Progenitor cell of endocrine pancreas (in vitro differentiated cells): ENCODE data around the gene PER2. TPM values are rescaled to one million over a fixed set of nuclear protein-coding genes. Genes with fewer than 3 reads are reported as not detected.
A peak's percentile ranks its signal among the peaks of the same experiment; 100 is the strongest.

Source experiments
- DNase-seq: peaks from one replicate; pipeline ENCODE4 v3.0.0; 2021; ENCODE audit warnings: low spot score; ENCODE audit not compliant: unreplicated experiment
- H3K27ac Mint-ChIP-seq: 2 replicates; pipeline ENCODE4 v1.8.0; 2021; ENCODE audit warnings: mild to moderate bottlenecking, moderate library complexity, mixed read lengths
- H3K27me3 Mint-ChIP-seq: 2 replicates; pipeline ENCODE4 v1.8.0; 2021; ENCODE audit warnings: mixed read lengths
- H3K36me3 Mint-ChIP-seq: 2 replicates; pipeline ENCODE4 v1.8.0; 2022; ENCODE audit warnings: mixed read lengths; ENCODE audit not compliant: insufficient read depth
- H3K4me1 Mint-ChIP-seq: 2 replicates; pipeline ENCODE4 v1.8.0; 2021; ENCODE audit warnings: low read depth, mixed read lengths
- H3K4me3 Mint-ChIP-seq: 2 replicates; pipeline ENCODE4 v1.8.0; 2021; ENCODE audit warnings: low read depth, mild to moderate bottlenecking, moderate library complexity, mixed read lengths
- H3K9me3 Mint-ChIP-seq: 2 replicates; pipeline ENCODE4 v1.8.0; 2021; ENCODE audit warnings: low read depth, mixed read lengths
- CTCF ChIP-seq: fragments of 200-600 bp; sonication (generic); IDR thresholded peaks from one replicate; pipeline ENCODE4 v1.5.0; 2021; ENCODE audit warnings: antibody characterized with exemption, mild to moderate bottlenecking; ENCODE audit not compliant: unreplicated experiment
- total RNA-seq: library from RNA; stranded (reverse); gene quantifications from 2 replicates; pipeline ENCODE4 v1.2.1, GENCODE V29; 2021

The PER2 gene
- total RNA-seq, 1 donor from 2014 or later = 20.2 TPM

- DNase-seq = peak; percentile 84
- Mint-ChIP-seq H3K4me1 (no peaks in the 10 kb centered on the region), H3K36me3 (peaks cover 14% of the 10 kb centered on the region), H3K9me3 (no peaks in the 10 kb centered on the region), H3K27me3 (no peaks in the 10 kb centered on the region), H3K4me3 (no peak overlapping the region), H3K27ac (no peak overlapping the region)
- peak; percentile 92 for TF ChIP-seq CTCF
Observed at GRCh38 chr2:238256594-238257104, 31.8 kb downstream of the PER2 start.

DNA sequence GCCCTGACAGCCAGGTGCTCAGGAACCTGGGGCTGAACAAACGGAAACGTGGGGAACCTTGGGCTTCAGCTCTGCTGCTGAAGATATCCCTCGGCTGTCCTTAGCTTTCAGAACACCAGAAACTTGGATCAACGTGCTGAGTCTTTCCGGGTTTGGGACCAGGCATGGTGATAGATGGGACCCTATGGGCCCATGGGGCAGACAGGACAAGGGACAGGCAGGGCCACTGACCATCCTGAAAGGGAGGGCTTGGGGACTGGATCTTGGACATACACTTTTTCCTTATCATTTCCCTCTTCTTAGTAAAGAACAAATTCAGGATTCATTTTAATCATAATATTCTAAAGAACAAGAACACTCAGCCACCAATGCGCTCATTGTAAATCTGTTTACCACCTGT, 32.3 kb downstream of the PER2 start:
- no peak for TF ChIP-seq CTCF
- Mint-ChIP-seq H3K9me3 (no peaks in the 10 kb centered on the region), H3K27ac (no peak overlapping the region), H3K27me3 (no peaks in the 10 kb centered on the region), H3K4me3 (no peak overlapping the region), H3K4me1 (no peaks in the 10 kb centered on the region), H3K36me3 (peaks cover 14% of the 10 kb centered on the region)
- DNase-seq = no peak

- Mint-ChIP-seq H3K27ac (peak overlapping the region; percentile 76), H3K9me3 (no peaks in the 10 kb centered on the region), H3K4me1 (no peaks in the 10 kb centered on the region), H3K27me3 (no peaks in the 10 kb centered on the region), H3K4me3 (no peak overlapping the region), H3K36me3 (peaks cover 14% of the 10 kb centered on the region)
- DNase-seq = no peak
- no peak for TF ChIP-seq CTCF
Observed at GRCh38 chr2:238255636-238256035, 32.8 kb downstream of the PER2 start.

DNA sequence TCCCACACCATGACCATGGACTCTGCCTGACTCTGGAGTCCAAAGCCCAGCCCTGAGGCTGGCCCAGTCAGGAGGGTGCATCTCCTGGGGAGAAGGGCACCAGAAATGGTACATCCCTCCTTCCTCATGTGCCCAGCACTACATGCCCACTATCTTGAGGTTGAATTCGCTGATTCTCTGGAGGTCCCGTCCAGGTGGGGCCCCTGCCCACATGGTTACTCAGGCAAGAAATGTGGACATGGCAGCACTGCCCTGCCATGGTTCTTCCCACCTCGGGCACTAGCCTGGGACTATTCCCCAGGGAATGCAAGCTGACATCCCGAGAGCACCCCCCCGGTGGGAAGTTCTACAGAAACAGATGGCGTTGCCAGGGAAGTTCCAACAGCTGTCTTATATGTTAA, 33.3 kb downstream of the PER2 start:
- no peak overlapping the region for H3K4me3 Mint-ChIP-seq
- no peaks in the 10 kb centered on the region for H3K9me3 Mint-ChIP-seq
- H3K27ac Mint-ChIP-seq = no peak overlapping the region
- no peaks in the 10 kb centered on the region for H3K27me3 Mint-ChIP-seq
- TF ChIP-seq CTCF = no peak
- DNase-seq = no peak
- no peaks in the 10 kb centered on the region for H3K4me1 Mint-ChIP-seq
- H3K36me3 Mint-ChIP-seq = peaks cover 14% of the 10 kb centered on the region

DNA sequence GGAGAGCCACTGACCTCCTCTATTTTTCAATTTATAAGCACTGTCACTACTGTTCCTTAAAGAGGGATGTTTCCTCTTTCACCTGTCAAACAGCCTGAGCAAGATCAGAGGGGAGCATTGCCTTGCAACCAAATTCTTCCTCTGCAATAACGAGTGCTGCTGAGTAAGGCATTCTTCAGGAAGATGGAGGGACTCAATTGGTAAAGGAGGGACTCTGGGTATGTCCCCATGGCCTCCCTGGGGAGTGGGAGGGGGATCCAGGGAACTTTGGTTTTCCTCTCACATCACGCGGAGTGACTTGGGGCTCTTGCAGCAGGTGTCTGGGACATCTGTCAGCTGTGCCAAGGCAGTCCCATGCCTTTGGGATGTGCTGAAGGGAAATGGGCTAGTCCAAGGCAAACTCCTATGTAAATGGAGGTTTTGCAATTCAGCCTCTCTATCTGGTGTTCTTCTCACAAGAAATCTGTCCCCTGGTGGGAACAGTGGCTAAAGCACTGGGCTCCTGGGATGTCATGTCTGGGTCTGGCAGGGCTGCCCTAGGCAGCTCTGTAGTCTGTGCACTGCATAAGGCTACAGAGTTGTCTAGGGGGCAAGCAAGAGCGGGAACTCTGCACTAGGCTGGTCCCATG, 34.2 kb downstream of the PER2 start:
- peaks cover 12% of the 10 kb centered on the region for H3K36me3 Mint-ChIP-seq

More for the DNA sequence above, 34.2 kb downstream of the PER2 start:
- TF ChIP-seq CTCF = no peak
- Mint-ChIP-seq H3K27me3 (no peaks in the 10 kb centered on the region), H3K9me3 (no peaks in the 10 kb centered on the region), H3K4me1 (no peaks in the 10 kb centered on the region), H3K27ac (no peak overlapping the region), H3K4me3 (no peak overlapping the region)
- DNase-seq = no peak
